Suprapubic skin (tissue), 3 donors: ENCODE results near the gene IGLL5.

ENCODE experiments used
- POLR2A ChIP-seq, 2 donors: fragments of 450-650 bp; IDR thresholded peaks; one replicate each; pipeline ENCODE4 v1.6.1; 2017; ENCODE audit warnings: antibody characterized with exemption in 2 of 2, mild to moderate bottlenecking in 2 of 2, moderate library complexity in 2 of 2
- TF ChIP-seq, protein P1 (sequence below), 2 donors: fragments of 200-600 bp in 1 of 2; fragments of 450-650 bp in 1 of 2; sonication (generic) in 1 of 2; IDR thresholded peaks; one replicate each; pipeline ENCODE4 v1.5.1; 2016 to 2019; ENCODE audit warnings: antibody characterized with exemption in 2 of 2, mild to moderate bottlenecking in 1 of 2, moderate library complexity in 1 of 2

DNA sequence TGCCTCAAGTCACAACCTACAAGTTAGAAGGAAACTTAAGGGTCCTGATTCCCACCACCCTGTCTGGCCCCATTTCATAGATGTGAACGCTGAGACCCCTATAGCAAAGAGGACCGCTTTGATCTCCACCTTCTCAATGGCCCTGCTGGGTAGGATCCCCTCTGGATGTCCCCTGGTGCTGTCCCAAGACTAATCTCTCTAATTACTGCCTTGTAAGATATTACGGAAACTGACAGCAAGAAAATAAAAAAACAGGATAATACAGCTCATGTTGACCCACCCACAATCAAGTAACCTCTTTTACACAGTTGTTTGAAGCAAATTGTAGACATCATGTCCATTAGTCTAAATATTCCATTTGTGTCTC is 20.9 kb downstream of the IGLL5 start:
- TF ChIP-seq, protein P1, sequence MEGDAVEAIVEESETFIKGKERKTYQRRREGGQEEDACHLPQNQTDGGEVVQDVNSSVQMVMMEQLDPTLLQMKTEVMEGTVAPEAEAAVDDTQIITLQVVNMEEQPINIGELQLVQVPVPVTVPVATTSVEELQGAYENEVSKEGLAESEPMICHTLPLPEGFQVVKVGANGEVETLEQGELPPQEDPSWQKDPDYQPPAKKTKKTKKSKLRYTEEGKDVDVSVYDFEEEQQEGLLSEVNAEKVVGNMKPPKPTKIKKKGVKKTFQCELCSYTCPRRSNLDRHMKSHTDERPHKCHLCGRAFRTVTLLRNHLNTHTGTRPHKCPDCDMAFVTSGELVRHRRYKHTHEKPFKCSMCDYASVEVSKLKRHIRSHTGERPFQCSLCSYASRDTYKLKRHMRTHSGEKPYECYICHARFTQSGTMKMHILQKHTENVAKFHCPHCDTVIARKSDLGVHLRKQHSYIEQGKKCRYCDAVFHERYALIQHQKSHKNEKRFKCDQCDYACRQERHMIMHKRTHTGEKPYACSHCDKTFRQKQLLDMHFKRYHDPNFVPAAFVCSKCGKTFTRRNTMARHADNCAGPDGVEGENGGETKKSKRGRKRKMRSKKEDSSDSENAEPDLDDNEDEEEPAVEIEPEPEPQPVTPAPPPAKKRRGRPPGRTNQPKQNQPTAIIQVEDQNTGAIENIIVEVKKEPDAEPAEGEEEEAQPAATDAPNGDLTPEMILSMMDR (IDR thresholded peaks at IDR 0.05) = no peak
- TF ChIP-seq POLR2A (IDR thresholded peaks at IDR 0.05) = no peak
